HepG2 (cell line): ENCODE measurements around the gene CUEDC2. TPM values are rescaled to one million over a fixed set of nuclear protein-coding genes. Genes with fewer than 3 reads are reported as not detected.
A peak's percentile ranks its signal among the peaks of the same experiment; 100 is the strongest.

Source experiments
- ATF3 ChIP-seq: sonication (generic); formaldehyde crosslinking; IDR thresholded peaks from 2 replicates; pipeline ENCODE4 v1.4.0; 2020; ENCODE audit warnings: missing genetic modification reagents
- ELF1 ChIP-seq: sonication (generic); formaldehyde crosslinking; IDR thresholded peaks from 2 replicates; pipeline ENCODE4 v1.4.0; 2020; ENCODE audit warnings: missing genetic modification reagents
- HMGXB4 ChIP-seq, 2 experiments: sonication (generic) in 1 of 2; formaldehyde crosslinking in 1 of 2; IDR thresholded peaks; 2 replicates each; pipeline versions ENCODE4 v1.4.0 to v1.6.1; 2018 to 2020; ENCODE audit warnings: missing genetic modification reagents in 2 of 2, borderline replicate concordance in 1 of 2, low read depth in 1 of 2, mild to moderate bottlenecking in 1 of 2, missing biosample characterization in 1 of 2
- IKZF1 ChIP-seq: fragments of 450-650 bp; IDR thresholded peaks from 2 replicates; pipeline ENCODE4 v1.7.1; 2016
- KDM1A ChIP-seq: IDR thresholded peaks from 2 replicates; pipeline ENCODE4 v1.6.1; 2016; ENCODE audit warnings: missing compliant biosample characterization
- MEIS1 ChIP-seq: sonication (generic); formaldehyde crosslinking; IDR thresholded peaks from 2 replicates; pipeline ENCODE4 v1.9.0; 2021; ENCODE audit warnings: mild to moderate bottlenecking, missing genetic modification reagents, moderate library complexity, borderline replicate concordance
- MEIS2 ChIP-seq: sonication (generic); formaldehyde crosslinking; IDR thresholded peaks from 2 replicates; pipeline ENCODE4 v1.9.0; 2021; ENCODE audit warnings: mild to moderate bottlenecking, missing genetic modification reagents
- PHF21A ChIP-seq: sonication (generic); formaldehyde crosslinking; IDR thresholded peaks from 2 replicates; pipeline ENCODE4 v1.5.0; 2020; ENCODE audit warnings: mild to moderate bottlenecking, missing genetic modification reagents
- RBAK ChIP-seq: sonication (generic); formaldehyde crosslinking; IDR thresholded peaks from 2 replicates; pipeline ENCODE4 v1.5.1; 2020; ENCODE audit warnings: mild to moderate bottlenecking, missing genetic modification reagents
- SNAPC2 ChIP-seq: sonication (generic); formaldehyde crosslinking; IDR thresholded peaks from 2 replicates; pipeline ENCODE4 v1.8.1; 2022; ENCODE audit warnings: mild to moderate bottlenecking, missing genetic modification reagents
- TARDBP ChIP-seq: sonication (generic); formaldehyde crosslinking; IDR thresholded peaks from 2 replicates; pipeline ENCODE4 v1.8.0; 2022; ENCODE audit warnings: mild to moderate bottlenecking, missing genetic modification reagents
- ZNF136 ChIP-seq: sonication (generic); formaldehyde crosslinking; IDR thresholded peaks from 2 replicates; pipeline ENCODE4 v1.8.1; 2022; ENCODE audit warnings: low read depth, mild to moderate bottlenecking, moderate library complexity, missing genetic modification reagents
- ZNF30 ChIP-seq: sonication (generic); formaldehyde crosslinking; IDR thresholded peaks from 2 replicates; pipeline ENCODE4 v1.5.0; 2020; ENCODE audit warnings: mild to moderate bottlenecking, missing genetic modification reagents
- ZNF318 ChIP-seq: sonication (generic); formaldehyde crosslinking; IDR thresholded peaks from 2 replicates; pipeline ENCODE4 v1.4.0; 2020; ENCODE audit warnings: mild to moderate bottlenecking, missing genetic modification reagents
- ZNF597 ChIP-seq: sonication (generic); formaldehyde crosslinking; IDR thresholded peaks from 2 replicates; pipeline ENCODE4 v1.5.0; 2020; ENCODE audit warnings: missing genetic modification reagents
- ZNF598 ChIP-seq: sonication (generic); formaldehyde crosslinking; IDR thresholded peaks from 2 replicates; pipeline ENCODE4 v1.5.1; 2020; ENCODE audit warnings: mild to moderate bottlenecking, missing genetic modification reagents, borderline replicate concordance
- ZNF788 ChIP-seq: sonication (generic); formaldehyde crosslinking; IDR thresholded peaks from 2 replicates; pipeline ENCODE4 v1.5.0; 2020; ENCODE audit warnings: mild to moderate bottlenecking, missing genetic modification reagents, borderline replicate concordance
- polyA plus RNA-seq, 8 experiments: library from polyadenylated mRNA; depleted of rRNA in 3 of 8; stranded (reverse) in 7 of 8; unstranded in 1 of 8; fragments of >200 nt; fragmentation: Illumina TruSeq in 4 of 8; extraction: Trizol in 4 of 8; gene quantifications; 2 replicates each; pipeline versions ENCODE4 v1.2.1 to v1.2.3, GENCODE V29; 2011 to 2016; ENCODE audit warnings: low read depth in 4 of 8, missing spikeins in 1 of 8, mixed read lengths in 1 of 8; ENCODE audit not compliant: insufficient read depth in 1 of 8
- total RNA-seq, 5 experiments: library from RNA; depleted of rRNA; stranded (reverse); fragments of >200 nt; fragmentation: Illumina TruSeq; extraction: Trizol; gene quantifications; 2 replicates each; pipeline ENCODE4 v1.2.3, GENCODE V29; 2016; ENCODE audit warnings: low read depth in 1 of 5

CUEDC2 gene
- total and polyA plus RNA-seq, 2 of the 13 experiments (the other 11 are each of a cell fraction or from before 2014, with no cell fraction given): 13.1 to 18.4 TPM

- TF ChIP-seq ZNF318 (CRISPR knock-in tag) (0 out of 2 replicates have a peak, but pooled peaks have one; percentile 12), HMGXB4 (CRISPR knock-in tag; IDR thresholded peaks at IDR 0.05; ENCODE audit: borderline replicate concordance in 1 of 2, low read depth in 1 of 2) (peak in 1 of 2 experiments; percentile 63; a peak in 2 of 4 replicates), ZNF598 (CRISPR knock-in tag) (no peak), KDM1A (no peak), ZNF788 (CRISPR knock-in tag) (peak; percentile 82; the same call in 1 of the 2 replicates), ZNF597 (no peak), ELF1 (CRISPR knock-in tag) (peak; percentile 48), ZNF136 (CRISPR knock-in tag) (no peak; the same call in 1 of the 2 replicates), MEIS1 (peak; percentile 81), SNAPC2 (CRISPR knock-in tag) (0 out of 2 replicates have a peak, but pooled peaks have one; percentile 38), IKZF1 (no peak), ATF3 (CRISPR knock-in tag) (no peak), TARDBP (CRISPR knock-in tag) (0 out of 2 replicates have a peak, but pooled peaks have one; percentile 61), RBAK (CRISPR knock-in tag) (no peak), PHF21A (CRISPR knock-in tag) (peak; percentile 59; the same call in 1 of the 2 replicates), ZNF30 (CRISPR knock-in tag) (no peak), MEIS2 (CRISPR knock-in tag) (no peak)
Measured at GRCh38 chr10:102461187-102462054, 29.0 kb upstream of the CUEDC2 start (continued).
